HG03565 (cell line): ENCODE measurements around the gene CENPVL3.
"Not testable (repeated sequence)": the region's sequence is repeated elsewhere in the genome, so short reads cannot be mapped to it uniquely, and the experiment has no call there.

ENCODE experiments used
- ATAC-seq: cut with Tn5 transposase; IDR thresholded peaks from one replicate; pipeline ENCODE4 v1.9.1; 2021; ENCODE audit warnings: mild to moderate bottlenecking, moderate library complexity; ENCODE audit not compliant: unreplicated experiment

Gene CENPVL3

GRCh38 chrX:51618241-51619155 is at the start of gene CENPVL3:
TSS of gene CENPVL3 (minus strand) at chrX:51618912. CDS start at chrX:51618873, 39 bp downstream.
- ATAC-seq, result not testable (repeated sequence)

- ATAC-seq, result no peak
These were observed 47.3 kb upstream of the CENPVL3 start for GRCh38 chrX:51665981-51666380.

GRCh38 chrX:51643377-51643776 is 24.7 kb upstream of the CENPVL3 start:
- no peak for ATAC-seq

- ATAC-seq, result no peak
These were observed 22.8 kb upstream of the CENPVL3 start for GRCh38 chrX:51641421-51642021.

- not testable (repeated sequence) for ATAC-seq
These were observed 17.8 kb upstream of the CENPVL3 start for GRCh38 chrX:51636511-51636910.

GRCh38 chrX:51614353-51615012 is 4.2 kb downstream of the CENPVL3 start:
- ATAC-seq, result no peak

GRCh38 chrX:51608766-51609165 is 9.9 kb downstream of the CENPVL3 start:
- ATAC-seq, result no peak

GRCh38 chrX:51608126-51608525 is 10.6 kb downstream of the CENPVL3 start:
- ATAC-seq, result no peak

GRCh38 chrX:51606446-51606845 is 12.3 kb downstream of the CENPVL3 start:
- no peak for ATAC-seq

GRCh38 chrX:51598899-51599298 is 19.8 kb downstream of the CENPVL3 start:
- no peak for ATAC-seq

GRCh38 chrX:51571874-51572273 is 46.8 kb downstream of the CENPVL3 start:
- ATAC-seq, result no peak

GRCh38 chrX:51569561-51569960 is 49.2 kb downstream of the CENPVL3 start:
- no peak for ATAC-seq

GRCh38 chrX:51568586-51568985 is 50.1 kb downstream of the CENPVL3 start:
- no peak for ATAC-seq
